GM19467 (cell line): Measurements from ENCODE around the gene MCOLN1.

Experiments
- ATAC-seq: cut with Tn5 transposase; IDR thresholded peaks from one replicate; pipeline ENCODE4 v1.9.1; 2021; ENCODE audit warnings: mild to moderate bottlenecking, moderate library complexity; ENCODE audit not compliant: unreplicated experiment

MCOLN1 gene

GRCh38 chr19:7500811-7501450, 21.5 kb upstream of the MCOLN1 start:
- no peak for ATAC-seq

- no peak for ATAC-seq
Measured at GRCh38 chr19:7502552-7502951, 19.9 kb upstream of the MCOLN1 start.

GRCh38 chr19:7504684-7505083, 17.7 kb upstream of the MCOLN1 start:
- ATAC-seq: no peak

GRCh38 chr19:7505288-7505681, 17.1 kb upstream of the MCOLN1 start:
- ATAC-seq: no peak

- no peak for ATAC-seq
Measured at GRCh38 chr19:7505682-7506384, 16.6 kb upstream of the MCOLN1 start.

GRCh38 chr19:7506385-7507328, 15.8 kb upstream of the MCOLN1 start:
- ATAC-seq: no peak

GRCh38 chr19:7507884-7508283, 14.5 kb upstream of the MCOLN1 start:
- ATAC-seq: no peak

GRCh38 chr19:7509625-7510024, 12.8 kb upstream of the MCOLN1 start:
- ATAC-seq: no peak

GRCh38 chr19:7512400-7512851, 10.0 kb upstream of the MCOLN1 start:
- ATAC-seq: no peak

- no peak for ATAC-seq
Measured at GRCh38 chr19:7513809-7514642, 8.4 kb upstream of the MCOLN1 start.

- ATAC-seq: no peak
Measured at GRCh38 chr19:7515110-7515644, 7.2 kb upstream of the MCOLN1 start.

- no peak for ATAC-seq
Measured at GRCh38 chr19:7515645-7516151, 6.7 kb upstream of the MCOLN1 start, which contains the start of gene ZNF358. Gene ZNF358 (plus strand): TSS chr19:7516103. CDS start chr19:7519243, 3,140 bp downstream.

- ATAC-seq: no peak
Measured at GRCh38 chr19:7516333-7516732, 6.1 kb upstream of the MCOLN1 start.

GRCh38 chr19:7516878-7517277, 5.5 kb upstream of the MCOLN1 start:
- no peak for ATAC-seq

- ATAC-seq: no peak
Measured at GRCh38 chr19:7519361-7520130, 2.9 kb upstream of the MCOLN1 start.

GRCh38 chr19:7520131-7521051, 2.0 kb upstream of the MCOLN1 start:
- ATAC-seq: no peak

GRCh38 chr19:7521551-7522071, 813 bp upstream of the MCOLN1 start:
- ATAC-seq: no peak
